ENCODE data around the gene CALD1. TPM values are rescaled to one million over a fixed set of nuclear protein-coding genes. Genes with fewer than 3 reads are reported as not detected.

CALD1 gene
- total RNA-seq, 1 experiment from 2014 or later: 147 TPM

DNA sequence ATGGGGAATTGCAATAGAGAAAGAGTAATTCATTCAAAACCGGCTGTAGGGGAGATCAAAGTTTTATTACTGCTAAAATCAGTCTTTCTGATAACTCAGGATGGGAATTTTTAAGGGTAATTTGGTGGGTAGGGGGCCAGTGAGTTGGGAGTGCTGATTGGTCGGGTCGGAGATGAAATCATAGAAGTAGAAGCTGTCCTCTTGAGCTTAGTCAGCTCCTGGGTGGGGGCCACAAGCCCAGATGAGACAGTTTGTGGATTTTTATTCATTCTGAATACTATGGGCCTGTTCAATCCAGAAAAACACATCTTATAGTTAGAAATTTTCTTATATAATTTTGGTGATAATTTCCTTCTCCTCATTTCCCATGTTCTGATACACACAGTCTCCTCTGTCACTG, 25.4 kb downstream of the CALD1 start:
- H3K4me1 Mint-ChIP-seq: peaks cover 31% of the 10 kb centered on the region

More for the DNA sequence above, 25.4 kb downstream of the CALD1 start:
- no peak for ATAC-seq
- ChIA-PET POLR2A (no interaction called here), CTCF (no interaction called here)
- Mint-ChIP-seq H3K27ac (peak overlapping the region; percentile 92), H3K27me3 (ENCODE audit: low read depth) (no peaks in the 10 kb centered on the region), H3K9me3 (peaks cover 27% of the 10 kb centered on the region), H3K4me3 (no peak overlapping the region), H3K36me3 (peaks cover 34% of the 10 kb centered on the region)
- no peak for TF ChIP-seq RORB (CRISPR knock-in tag; IDR thresholded peaks at IDR 0.05)
- no peak for TF ChIP-seq ZNF423 (CRISPR knock-in tag; IDR thresholded peaks at IDR 0.05)
- TF ChIP-seq, protein P1, sequence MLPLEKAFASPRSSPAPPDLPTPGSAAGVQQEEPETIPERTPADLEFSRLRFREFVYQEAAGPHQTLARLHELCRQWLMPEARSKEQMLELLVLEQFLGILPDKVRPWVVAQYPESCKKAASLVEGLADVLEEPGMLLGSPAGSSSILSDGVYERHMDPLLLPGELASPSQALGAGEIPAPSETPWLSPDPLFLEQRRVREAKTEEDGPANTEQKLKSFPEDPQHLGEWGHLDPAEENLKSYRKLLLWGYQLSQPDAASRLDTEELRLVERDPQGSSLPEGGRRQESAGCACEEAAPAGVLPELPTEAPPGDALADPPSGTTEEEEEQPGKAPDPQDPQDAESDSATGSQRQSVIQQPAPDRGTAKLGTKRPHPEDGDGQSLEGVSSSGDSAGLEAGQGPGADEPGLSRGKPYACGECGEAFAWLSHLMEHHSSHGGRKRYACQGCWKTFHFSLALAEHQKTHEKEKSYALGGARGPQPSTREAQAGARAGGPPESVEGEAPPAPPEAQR (CRISPR knock-in tag; IDR thresholded peaks at IDR 0.05): no peak
- no peak for TF ChIP-seq ZNF219 (CRISPR knock-in tag; IDR thresholded peaks at IDR 0.05; ENCODE audit: borderline replicate concordance)
- TF ChIP-seq, protein P2, sequence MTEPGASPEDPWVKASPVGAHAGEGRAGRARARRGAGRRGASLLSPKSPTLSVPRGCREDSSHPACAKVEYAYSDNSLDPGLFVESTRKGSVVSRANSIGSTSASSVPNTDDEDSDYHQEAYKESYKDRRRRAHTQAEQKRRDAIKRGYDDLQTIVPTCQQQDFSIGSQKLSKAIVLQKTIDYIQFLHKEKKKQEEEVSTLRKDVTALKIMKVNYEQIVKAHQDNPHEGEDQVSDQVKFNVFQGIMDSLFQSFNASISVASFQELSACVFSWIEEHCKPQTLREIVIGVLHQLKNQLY (CRISPR knock-in tag; IDR thresholded peaks at IDR 0.05): no peak
- TF ChIP-seq, protein P3, sequence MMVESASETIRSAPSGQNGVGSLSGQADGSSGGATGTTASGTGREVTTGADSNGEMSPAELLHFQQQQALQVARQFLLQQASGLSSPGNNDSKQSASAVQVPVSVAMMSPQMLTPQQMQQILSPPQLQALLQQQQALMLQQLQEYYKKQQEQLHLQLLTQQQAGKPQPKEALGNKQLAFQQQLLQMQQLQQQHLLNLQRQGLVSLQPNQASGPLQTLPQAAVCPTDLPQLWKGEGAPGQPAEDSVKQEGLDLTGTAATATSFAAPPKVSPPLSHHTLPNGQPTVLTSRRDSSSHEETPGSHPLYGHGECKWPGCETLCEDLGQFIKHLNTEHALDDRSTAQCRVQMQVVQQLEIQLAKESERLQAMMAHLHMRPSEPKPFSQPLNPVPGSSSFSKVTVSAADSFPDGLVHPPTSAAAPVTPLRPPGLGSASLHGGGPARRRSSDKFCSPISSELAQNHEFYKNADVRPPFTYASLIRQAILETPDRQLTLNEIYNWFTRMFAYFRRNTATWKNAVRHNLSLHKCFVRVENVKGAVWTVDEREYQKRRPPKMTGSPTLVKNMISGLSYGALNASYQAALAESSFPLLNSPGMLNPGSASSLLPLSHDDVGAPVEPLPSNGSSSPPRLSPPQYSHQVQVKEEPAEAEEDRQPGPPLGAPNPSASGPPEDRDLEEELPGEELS (CRISPR knock-in tag; IDR thresholded peaks at IDR 0.05): no peak
- no peak for TF ChIP-seq ZNF232 (CRISPR knock-in tag; IDR thresholded peaks at IDR 0.05)
- no peak for TF ChIP-seq ZNF671 (CRISPR knock-in tag; IDR thresholded peaks at IDR 0.05)
- no peak for TF ChIP-seq SP1 (CRISPR knock-in tag; conservative IDR thresholded peaks at IDR 0.05)
- no peak for TF ChIP-seq NR3C1 (CRISPR knock-in tag; conservative IDR thresholded peaks at IDR 0.05; ENCODE audit: low read depth)
- TF ChIP-seq, protein P4, sequence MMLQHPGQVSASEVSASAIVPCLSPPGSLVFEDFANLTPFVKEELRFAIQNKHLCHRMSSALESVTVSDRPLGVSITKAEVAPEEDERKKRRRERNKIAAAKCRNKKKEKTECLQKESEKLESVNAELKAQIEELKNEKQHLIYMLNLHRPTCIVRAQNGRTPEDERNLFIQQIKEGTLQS (CRISPR knock-in tag; conservative IDR thresholded peaks at IDR 0.05): no peak
- TF ChIP-seq, protein P5, sequence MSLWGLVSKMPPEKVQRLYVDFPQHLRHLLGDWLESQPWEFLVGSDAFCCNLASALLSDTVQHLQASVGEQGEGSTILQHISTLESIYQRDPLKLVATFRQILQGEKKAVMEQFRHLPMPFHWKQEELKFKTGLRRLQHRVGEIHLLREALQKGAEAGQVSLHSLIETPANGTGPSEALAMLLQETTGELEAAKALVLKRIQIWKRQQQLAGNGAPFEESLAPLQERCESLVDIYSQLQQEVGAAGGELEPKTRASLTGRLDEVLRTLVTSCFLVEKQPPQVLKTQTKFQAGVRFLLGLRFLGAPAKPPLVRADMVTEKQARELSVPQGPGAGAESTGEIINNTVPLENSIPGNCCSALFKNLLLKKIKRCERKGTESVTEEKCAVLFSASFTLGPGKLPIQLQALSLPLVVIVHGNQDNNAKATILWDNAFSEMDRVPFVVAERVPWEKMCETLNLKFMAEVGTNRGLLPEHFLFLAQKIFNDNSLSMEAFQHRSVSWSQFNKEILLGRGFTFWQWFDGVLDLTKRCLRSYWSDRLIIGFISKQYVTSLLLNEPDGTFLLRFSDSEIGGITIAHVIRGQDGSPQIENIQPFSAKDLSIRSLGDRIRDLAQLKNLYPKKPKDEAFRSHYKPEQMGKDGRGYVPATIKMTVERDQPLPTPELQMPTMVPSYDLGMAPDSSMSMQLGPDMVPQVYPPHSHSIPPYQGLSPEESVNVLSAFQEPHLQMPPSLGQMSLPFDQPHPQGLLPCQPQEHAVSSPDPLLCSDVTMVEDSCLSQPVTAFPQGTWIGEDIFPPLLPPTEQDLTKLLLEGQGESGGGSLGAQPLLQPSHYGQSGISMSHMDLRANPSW (CRISPR knock-in tag; conservative IDR thresholded peaks at IDR 0.05; ENCODE audit: low read depth): no peak
- TF ChIP-seq, protein P6, sequence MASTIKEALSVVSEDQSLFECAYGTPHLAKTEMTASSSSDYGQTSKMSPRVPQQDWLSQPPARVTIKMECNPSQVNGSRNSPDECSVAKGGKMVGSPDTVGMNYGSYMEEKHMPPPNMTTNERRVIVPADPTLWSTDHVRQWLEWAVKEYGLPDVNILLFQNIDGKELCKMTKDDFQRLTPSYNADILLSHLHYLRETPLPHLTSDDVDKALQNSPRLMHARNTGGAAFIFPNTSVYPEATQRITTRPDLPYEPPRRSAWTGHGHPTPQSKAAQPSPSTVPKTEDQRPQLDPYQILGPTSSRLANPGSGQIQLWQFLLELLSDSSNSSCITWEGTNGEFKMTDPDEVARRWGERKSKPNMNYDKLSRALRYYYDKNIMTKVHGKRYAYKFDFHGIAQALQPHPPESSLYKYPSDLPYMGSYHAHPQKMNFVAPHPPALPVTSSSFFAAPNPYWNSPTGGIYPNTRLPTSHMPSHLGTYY (CRISPR knock-in tag; IDR thresholded peaks at IDR 0.05): no peak
- TF ChIP-seq ELF4 (CRISPR knock-in tag; IDR thresholded peaks at IDR 0.05; ENCODE audit: low read depth): no peak
- no peak for TF ChIP-seq CREB1 (CRISPR knock-in tag; IDR thresholded peaks at IDR 0.05)
- TF ChIP-seq, protein P7, sequence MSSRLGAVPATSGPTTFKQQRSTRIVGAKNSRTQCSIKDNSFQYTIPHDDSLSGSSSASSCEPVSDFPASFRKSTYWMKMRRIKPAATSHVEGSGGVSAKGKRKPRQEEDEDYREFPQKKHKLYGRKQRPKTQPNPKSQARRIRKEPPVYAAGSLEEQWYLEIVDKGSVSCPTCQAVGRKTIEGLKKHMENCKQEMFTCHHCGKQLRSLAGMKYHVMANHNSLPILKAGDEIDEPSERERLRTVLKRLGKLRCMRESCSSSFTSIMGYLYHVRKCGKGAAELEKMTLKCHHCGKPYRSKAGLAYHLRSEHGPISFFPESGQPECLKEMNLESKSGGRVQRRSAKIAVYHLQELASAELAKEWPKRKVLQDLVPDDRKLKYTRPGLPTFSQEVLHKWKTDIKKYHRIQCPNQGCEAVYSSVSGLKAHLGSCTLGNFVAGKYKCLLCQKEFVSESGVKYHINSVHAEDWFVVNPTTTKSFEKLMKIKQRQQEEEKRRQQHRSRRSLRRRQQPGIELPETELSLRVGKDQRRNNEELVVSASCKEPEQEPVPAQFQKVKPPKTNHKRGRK (CRISPR knock-in tag; IDR thresholded peaks at IDR 0.05; ENCODE audit: borderline replicate concordance): no peak
- TF ChIP-seq TEAD1 (CRISPR knock-in tag; IDR thresholded peaks at IDR 0.05): no peak
- TF ChIP-seq IRF2 (CRISPR knock-in tag; IDR thresholded peaks at IDR 0.05; ENCODE audit: borderline replicate concordance, low read depth): no peak
- no peak for DNase-seq (ENCODE audit: low spot score)

All from WTC11 (cell line).